H1 (cell line): ENCODE data around the gene ARHGAP24. TPM values are rescaled to one million over a fixed set of nuclear protein-coding genes. Genes with fewer than 3 reads are reported as not detected.

Experiments used
- CTCF ChIA-PET: fragments of 300-600 bp; sonication (Branson Sonifier 250); formaldehyde crosslinking; loops from one replicate; lab custom pipeline; 2021; ENCODE audit not compliant: partially characterized antibody; lab: Charles Lee
- POLR2A ChIA-PET: fragments of 300-600 bp; sonication (Branson Sonifier 250); formaldehyde crosslinking; loops from one replicate; lab custom pipeline; 2021; ENCODE audit warnings: inconsistent platforms; ENCODE audit not compliant: partially characterized antibody; lab: Charles Lee
- DNase-seq, 2 experiments: peaks; one replicate each; pipeline versions ENCODE4 v3.0.0 to v3.0.0-alpha.2; 2010 to 2022; ENCODE audit warnings: low spot score in 2 of 2, low read depth in 1 of 2, mixed read lengths in 1 of 2
- FAIRE-seq: peaks from 2 replicates; lab custom pipeline; 2011; peaks lifted over from hg19 to GRCh38; lab: Jason Lieb, UNC
- H2AFZ ChIP-seq: 2 replicates; pipeline ENCODE4 v1.8.1; 2012; ENCODE audit warnings: low read length, inconsistent platforms
- H2AK5ac ChIP-seq: 2 replicates; pipeline ENCODE4 v1.6.1; 2013; ENCODE audit warnings: low read depth, low read length
- H2BK120ac ChIP-seq: replicated peaks from 2 replicates; pipeline ENCODE3; 2013; ENCODE audit warnings: low read depth, low read length, inconsistent platforms
- H2BK12ac ChIP-seq: 2 replicates; pipeline ENCODE4 v1.6.1; 2013; ENCODE audit warnings: low read depth, low read length
- H2BK15ac ChIP-seq: 2 replicates; pipeline ENCODE4 v1.6.1; 2013; ENCODE audit warnings: low read length
- H2BK20ac ChIP-seq: 2 replicates; pipeline ENCODE4 v1.6.1; 2013; ENCODE audit warnings: low read length
- H2BK5ac ChIP-seq: 2 replicates; pipeline ENCODE4 v1.6.1; 2013; ENCODE audit warnings: low read depth, low read length
- H3K14ac ChIP-seq: 2 replicates; pipeline ENCODE4 v1.6.1; 2013; ENCODE audit warnings: inconsistent platforms; ENCODE audit not compliant: insufficient read length
- H3K18ac ChIP-seq: 2 replicates; pipeline ENCODE4 v1.6.1; 2013; ENCODE audit warnings: low read length; ENCODE audit errors: extremely low read depth
- H3K23ac ChIP-seq: 2 replicates; pipeline ENCODE4 v1.6.1; 2013; ENCODE audit warnings: inconsistent platforms; ENCODE audit not compliant: insufficient read length
- H3K23me2 ChIP-seq: 2 replicates; pipeline ENCODE4 v1.6.1; 2013; ENCODE audit warnings: low read depth, low read length
- H3K27ac ChIP-seq: 2 replicates; pipeline ENCODE4 v1.6.1; 2011; ENCODE audit warnings: low read depth, low read length, inconsistent platforms
- H3K27me3 ChIP-seq, 4 experiments: replicated peaks in 1 of 4; 1 replicate in 1 of 4; 2 replicates in 3 of 4; pipeline versions ENCODE4 v1.6.1 to v1.8.1; 2011 to 2013; ENCODE audit warnings: low read length in 3 of 4, mild to moderate bottlenecking in 3 of 4, inconsistent platforms in 2 of 4, mixed read lengths in 2 of 4, moderate library complexity in 1 of 4; ENCODE audit not compliant: control insufficient read depth in 3 of 4, insufficient read depth in 3 of 4; ENCODE audit errors: extremely low read depth in 1 of 4
- H3K36me3 ChIP-seq, 4 experiments: 2 replicates each; pipeline versions ENCODE4 v1.6.1 to v1.8.1; 2011 to 2013; ENCODE audit warnings: mild to moderate bottlenecking in 4 of 4, low read length in 3 of 4, moderate library complexity in 2 of 4, control low read depth in 1 of 4, inconsistent platforms in 1 of 4; ENCODE audit not compliant: insufficient read depth in 4 of 4, control insufficient read depth in 2 of 4
- H3K4ac ChIP-seq: replicated peaks from 2 replicates; pipeline ENCODE3; 2013; ENCODE audit warnings: low read length, low read depth, mixed read lengths, inconsistent platforms; ENCODE audit not compliant: insufficient read length
- H3K4me1 ChIP-seq, 4 experiments: replicated peaks in 1 of 4; 1 replicate in 1 of 4; 2 replicates in 3 of 4; pipeline versions ENCODE4 v1.6.1 to v1.8.1; 2011 to 2013; ENCODE audit warnings: low read length in 3 of 4, inconsistent platforms in 2 of 4, mixed read lengths in 1 of 4; ENCODE audit not compliant: insufficient read depth in 4 of 4, control insufficient read depth in 3 of 4
- H3K4me2 ChIP-seq, 2 experiments: 2 replicates each; pipeline versions ENCODE4 v1.6.1 to v1.8.1; 2011 to 2013; ENCODE audit warnings: low read depth in 2 of 2, low read length in 2 of 2, control low read depth in 1 of 2, inconsistent platforms in 1 of 2, mild to moderate bottlenecking in 1 of 2; ENCODE audit not compliant: insufficient read depth in 1 of 2
- H3K4me3 ChIP-seq, 4 experiments: fragments of 200-600, 300-600 bp in 1 of 4; sonication (generic), shearing (Covaris generic), sonication (Bioruptor Twin) in 1 of 4; 2 replicates each; pipeline versions ENCODE4 v1.5.1 to v1.8.1; 2011 to 2016; ENCODE audit warnings: low read length in 4 of 4, low read depth in 3 of 4, control low read depth in 2 of 4, inconsistent platforms in 2 of 4, mild to moderate bottlenecking in 2 of 4, mixed read lengths in 1 of 4, moderate library complexity in 1 of 4; ENCODE audit not compliant: insufficient read depth in 2 of 4; ENCODE audit errors: extremely low read depth in 1 of 4
- H3K56ac ChIP-seq: replicated peaks from 2 replicates; pipeline ENCODE3; 2013; ENCODE audit warnings: low read depth, mild to moderate bottlenecking, mixed read lengths, low read length, inconsistent platforms; ENCODE audit not compliant: insufficient read length
- H3K79me1 ChIP-seq: 2 replicates; pipeline ENCODE4 v1.6.1; 2013; ENCODE audit warnings: low read depth, low read length, control low read depth
- H3K79me2 ChIP-seq, 2 experiments: 2 replicates each; pipeline versions ENCODE4 v1.6.1 to v1.8.1; 2012 to 2013; ENCODE audit warnings: low read length in 2 of 2, mild to moderate bottlenecking in 2 of 2, inconsistent platforms in 1 of 2; ENCODE audit not compliant: insufficient read depth in 2 of 2, control insufficient read depth in 1 of 2
- H3K9ac ChIP-seq, 4 experiments: replicated peaks in 1 of 4; 1 replicate in 1 of 4; 2 replicates in 3 of 4; pipeline versions ENCODE4 v1.6.1 to v1.8.1; 2011 to 2013; ENCODE audit warnings: low read depth in 3 of 4, low read length in 3 of 4, control low read depth in 2 of 4, mild to moderate bottlenecking in 2 of 4, moderate library complexity in 2 of 4, inconsistent platforms in 1 of 4; ENCODE audit errors: extremely low read depth in 1 of 4
- H3K9me3 ChIP-seq, 2 experiments: 2 replicates each; pipeline versions ENCODE4 v1.6.1 to v1.8.1; 2012 to 2013; ENCODE audit warnings: mild to moderate bottlenecking in 2 of 2, moderate library complexity in 2 of 2, control low read depth in 1 of 2, inconsistent platforms in 1 of 2, low read depth in 1 of 2, low read length in 1 of 2, mixed read lengths in 1 of 2; ENCODE audit not compliant: insufficient read depth in 2 of 2
- H4K20me1 ChIP-seq, 2 experiments: replicated peaks in 1 of 2; 2 replicates each; pipeline versions ENCODE3 to v1.8.1; 2011 to 2013; ENCODE audit warnings: inconsistent platforms in 2 of 2, low read length in 2 of 2, mild to moderate bottlenecking in 1 of 2; ENCODE audit not compliant: insufficient read depth in 2 of 2, control insufficient read depth in 1 of 2
- H4K5ac ChIP-seq: 2 replicates; pipeline ENCODE4 v1.6.1; 2013; ENCODE audit warnings: low read length, low read depth, mixed read lengths, inconsistent platforms; ENCODE audit not compliant: insufficient read length
- H4K8ac ChIP-seq: 2 replicates; pipeline ENCODE4 v1.8.0; 2013; ENCODE audit warnings: mild to moderate bottlenecking, moderate library complexity, low read length, inconsistent platforms; ENCODE audit not compliant: insufficient read depth; ENCODE audit errors: extremely low read depth
- H4K91ac ChIP-seq: replicated peaks from 2 replicates; pipeline ENCODE3; 2013; ENCODE audit warnings: low read length, mixed read lengths, inconsistent platforms; ENCODE audit not compliant: insufficient read length
- EGR1 ChIP-seq: IDR thresholded peaks from 2 replicates; pipeline ENCODE4 v1.6.1; 2011; ENCODE audit warnings: low read depth, low read length, borderline replicate concordance
- PHF8 ChIP-seq: fragments of 200-600 bp; sonication (generic); conservative IDR thresholded peaks from 2 replicates; pipeline ENCODE4 v1.7.1; 2012; ENCODE audit warnings: low read depth, mild to moderate bottlenecking, inconsistent platforms, low read length, moderate library complexity
- RAD21 ChIP-seq, 2 experiments: IDR thresholded peaks in 1 of 2; conservative IDR thresholded peaks in 1 of 2; 2 replicates each; pipeline ENCODE4 v1.6.1; 2011; ENCODE audit warnings: low read depth in 2 of 2, low read length in 2 of 2, improper control_type of control experiment in 1 of 2, inconsistent platforms in 1 of 2, mild to moderate bottlenecking in 1 of 2, moderate library complexity in 1 of 2
- RNF2 ChIP-seq: fragments of 200-900, 300-1000 bp; sonication (generic); IDR thresholded peaks from 2 replicates; pipeline ENCODE4 v1.7.1; 2016; ENCODE audit warnings: borderline replicate concordance, low read depth, mild to moderate bottlenecking, antibody characterized with exemption, low read length; ENCODE audit not compliant: poor library complexity, severe bottlenecking; ENCODE audit errors: missing control alignments
- SIX5 ChIP-seq: IDR thresholded peaks from 2 replicates; pipeline ENCODE4 v1.6.1; 2011; ENCODE audit warnings: mild to moderate bottlenecking, low read depth, low read length
- polyA plus RNA-seq, 7 experiments: library from polyadenylated mRNA; depleted of rRNA in 3 of 7; stranded (reverse) in 5 of 7; unstranded in 2 of 7; fragments of >200 nt in 5 of 7; fragments of 200-250 nt in 2 of 7; gene quantifications; 1 replicate in 5 of 7; 2 replicates in 1 of 7; 4 replicates in 1 of 7; pipeline versions ENCODE4 v1.2.1 to v1.2.3, GENCODE V29; 2011 to 2013; ENCODE audit warnings: missing spikeins in 2 of 7, mixed read lengths in 2 of 7
- total RNA-seq: library from RNA; stranded (reverse); fragmentation: NEBNext Ultra II Directional; extraction: Animal tissue kit (Norgen Biotek cat#: 25700); gene quantifications from 2 replicates; pipeline ENCODE4 v1.2.1, GENCODE V29; 2021

The ARHGAP24 gene
- total and polyA plus RNA-seq, 2 of the 8 experiments (the other 6 are each of a cell fraction or from before 2014, with no cell fraction given): 0.08 to 0.50 TPM

GRCh38 chr4:85806334-85806733 is 331.4 kb downstream of the ARHGAP24 start:
- H3K79me1 ChIP-seq: no peaks in the 10 kb centered on the region
- no peak overlapping the region for H3K56ac ChIP-seq
- ChIA-PET CTCF (interaction anchor here (0.8 to 2.7 kb wide), 3 partner anchors 9 to 217 kb away, joined by 3 to 12 read pairs (median 3); no protein-coding TSS in a partner anchor), POLR2A (no interaction called here)
- H3K27ac ChIP-seq: no peak overlapping the region
- H2BK12ac ChIP-seq: no peak overlapping the region
- no peak overlapping the region for H4K5ac ChIP-seq
- no peak for DNase-seq
- no peak overlapping the region for H3K23ac ChIP-seq
- H3K18ac ChIP-seq: no peak overlapping the region
- TF ChIP-seq SIX5: no peak
- no peak for TF ChIP-seq RNF2
- TF ChIP-seq PHF8: no peak
- no peak for TF ChIP-seq EGR1
- TF ChIP-seq RAD21 (IDR thresholded peaks at IDR 0.05 in 1 of 2, conservative IDR thresholded peaks at IDR 0.05 in 1 of 2; ENCODE audit: low read depth in 2 of 2, low read length in 2 of 2): no peak
- no peak overlapping the region for H3K4me2 ChIP-seq
- H3K4me1 ChIP-seq: peaks cover 0 to 11% (median 5%) of the 10 kb centered on the region in 4 experiments; a peak in 5 of 7 replicates
- H3K14ac ChIP-seq: no peak overlapping the region
- H4K91ac ChIP-seq: no peak overlapping the region
- H3K36me3 ChIP-seq: no peaks in the 10 kb centered on the region
- no peak overlapping the region for H2AFZ ChIP-seq
- no peaks in the 10 kb centered on the region for H3K9me3 ChIP-seq
- no peak overlapping the region for H4K8ac ChIP-seq
- H2BK5ac ChIP-seq: no peak overlapping the region
- no peak overlapping the region for H2BK15ac ChIP-seq
- H2BK20ac ChIP-seq: no peak overlapping the region
- no peak overlapping the region for H2BK120ac ChIP-seq
- no peak overlapping the region for H3K9ac ChIP-seq
- no peaks in the 10 kb centered on the region for H3K79me2 ChIP-seq
- H3K27me3 ChIP-seq: no peaks in the 10 kb centered on the region
- no peak overlapping the region for H3K4ac ChIP-seq
- H3K23me2 ChIP-seq: no peaks in the 10 kb centered on the region
- FAIRE-seq: no peak
- no peaks in the 10 kb centered on the region for H4K20me1 ChIP-seq
- H2AK5ac ChIP-seq: no peak overlapping the region
- H3K4me3 ChIP-seq: no peak overlapping the region
